Endothelial cell of umbilical vein (primary cell): ENCODE data around the gene SUGCT. TPM values are rescaled to one million over a fixed set of nuclear protein-coding genes. Genes with fewer than 3 reads are reported as not detected.
"Not testable (repeated sequence)": the region's sequence is repeated elsewhere in the genome, so short reads cannot be mapped to it uniquely, and the experiment has no call there.

ENCODE experiments used
- BruUV-seq: library from RNA; stranded (reverse); fragments of 400-500 nt; replicated peaks from 2 replicates; lab custom pipeline; 2021; lab: Mats Ljungman, UMichigan
- CTCF ChIA-PET: fragments of 300-600, 350-600 bp; sonication (Branson Sonifier 250); formaldehyde crosslinking; loops from one replicate; lab custom pipeline; 2021; ENCODE audit warnings: antibody characterized with exemption, inconsistent platforms; lab: Charles Lee
- POLR2A ChIA-PET: fragments of 300-600, 350-600 bp; sonication (Branson Sonifier 250); formaldehyde crosslinking; loops from one replicate; lab custom pipeline; 2021; ENCODE audit warnings: antibody characterized with exemption, inconsistent platforms; lab: Charles Lee
- DNase-seq: peaks from one replicate; pipeline ENCODE4 v3.0.0-alpha.2; 2011; ENCODE audit warnings: low read depth, low spot score
- FAIRE-seq: peaks from 2 replicates; lab custom pipeline; 2011; peaks lifted over from hg19 to GRCh38; lab: Jason Lieb, UNC
- H2AFZ ChIP-seq: 2 replicates; pipeline ENCODE4 v1.6.0; 2012; ENCODE audit warnings: low read depth, low read length, control low read depth, inconsistent platforms
- H3K27ac ChIP-seq: 2 replicates; pipeline ENCODE4 v1.5.1; 2011; ENCODE audit warnings: low read depth, mild to moderate bottlenecking, control low read depth, low read length, moderate library complexity; ENCODE audit not compliant: insufficient read depth
- H3K27me3 ChIP-seq, 2 experiments: 2 replicates each; pipeline versions ENCODE4 v1.6.0 to v1.6.1; 2011; ENCODE audit warnings: low read length in 2 of 2, mixed read lengths in 1 of 2; ENCODE audit not compliant: control insufficient read depth in 2 of 2, insufficient read depth in 2 of 2
- H3K36me3 ChIP-seq, 2 experiments: 2 replicates in 1 of 2; 3 replicates in 1 of 2; pipeline ENCODE4 v1.5.1; 2011; ENCODE audit warnings: low read length in 2 of 2, mild to moderate bottlenecking in 1 of 2, moderate library complexity in 1 of 2; ENCODE audit not compliant: control insufficient read depth in 2 of 2, insufficient read depth in 2 of 2; ENCODE audit errors: extremely low read depth in 1 of 2
- H3K4me1 ChIP-seq: 3 replicates; pipeline ENCODE4 v1.5.1; 2011; ENCODE audit warnings: mild to moderate bottlenecking, low read length; ENCODE audit not compliant: control insufficient read depth, insufficient read depth; ENCODE audit errors: extremely low read depth
- H3K4me2 ChIP-seq: 2 replicates; pipeline ENCODE4 v1.6.1; 2011; ENCODE audit warnings: low read length, control low read depth, mixed read lengths; ENCODE audit not compliant: insufficient read depth
- H3K4me3 ChIP-seq, 3 experiments: fragments of 200-600 bp in 1 of 3; sonication (generic), shearing (Covaris generic) in 1 of 3; replicated peaks in 1 of 3; 2 replicates each; pipeline ENCODE4 v1.5.1; 2011 to 2016; ENCODE audit warnings: control low read depth in 3 of 3, low read length in 3 of 3, mild to moderate bottlenecking in 2 of 3, inconsistent platforms in 1 of 3, low read depth in 1 of 3, moderate library complexity in 1 of 3; ENCODE audit not compliant: insufficient read depth in 1 of 3
- H3K79me2 ChIP-seq: 2 replicates; pipeline ENCODE4 v1.6.0; 2012; ENCODE audit warnings: low read length, inconsistent platforms; ENCODE audit not compliant: control insufficient read depth, insufficient read depth
- H3K9ac ChIP-seq: replicated peaks from 2 replicates; pipeline ENCODE3; 2011; ENCODE audit warnings: low read length, control low read depth; ENCODE audit not compliant: insufficient read depth; ENCODE audit errors: extremely low read depth
- H3K9me1 ChIP-seq: replicated peaks from 3 replicates; pipeline ENCODE4 v1.6.0; 2011; ENCODE audit warnings: mild to moderate bottlenecking, low read length; ENCODE audit not compliant: control insufficient read depth, insufficient read depth; ENCODE audit errors: extremely low read depth
- H3K9me3 ChIP-seq: replicated peaks from 2 replicates; pipeline ENCODE4 v1.5.1; 2012; ENCODE audit warnings: low read length, inconsistent platforms; ENCODE audit not compliant: control insufficient read depth, insufficient read depth
- H4K20me1 ChIP-seq: replicated peaks from 2 replicates; pipeline ENCODE3; 2011; ENCODE audit warnings: mild to moderate bottlenecking, low read length; ENCODE audit not compliant: control insufficient read depth, insufficient read depth; ENCODE audit errors: extremely low read depth
- CTCF ChIP-seq, 2 donors: IDR thresholded peaks; 1 replicate in 1 of 2; 2 replicates in 1 of 2; pipeline ENCODE4 v1.5.1; 2011; ENCODE audit warnings: low read length in 2 of 2, mild to moderate bottlenecking in 2 of 2, moderate library complexity in 2 of 2, control low read depth in 1 of 2, inconsistent platforms in 1 of 2, low read depth in 1 of 2; ENCODE audit not compliant: insufficient read depth in 1 of 2; ENCODE audit errors: extremely low read depth in 1 of 2
- EZH2 ChIP-seq: IDR thresholded peaks from 2 replicates; pipeline ENCODE4 v1.6.1; 2012; ENCODE audit warnings: borderline replicate concordance, low read depth, mild to moderate bottlenecking, moderate library complexity, low read length, inconsistent platforms; ENCODE audit not compliant: severe bottlenecking
- FOS ChIP-seq: IDR thresholded peaks from 2 replicates; pipeline ENCODE4 v1.6.1; 2011; ENCODE audit warnings: mild to moderate bottlenecking, low read length, moderate library complexity, borderline replicate concordance; ENCODE audit not compliant: insufficient read depth
- GATA2 ChIP-seq: IDR thresholded peaks from 2 replicates; pipeline ENCODE4 v1.7.0; 2011; ENCODE audit warnings: low read depth, mild to moderate bottlenecking, moderate library complexity, mixed read lengths, low read length; ENCODE audit not compliant: insufficient read length, insufficient read depth
- JUN ChIP-seq: IDR thresholded peaks from 2 replicates; pipeline ENCODE4 v1.6.1; 2011; ENCODE audit warnings: borderline replicate concordance, low read depth; ENCODE audit not compliant: insufficient read length, insufficient read depth
- MAX ChIP-seq: IDR thresholded peaks from 2 replicates; pipeline ENCODE4 v1.6.1; 2011; ENCODE audit not compliant: insufficient read depth, insufficient read length
- MYC ChIP-seq: IDR thresholded peaks from one replicate; pipeline ENCODE4 v1.6.1; 2011; ENCODE audit warnings: mild to moderate bottlenecking, low read depth, low read length
- POLR2A ChIP-seq: IDR thresholded peaks from 2 replicates; pipeline ENCODE4 v1.6.1; 2012; ENCODE audit warnings: low read depth, mild to moderate bottlenecking, control low read depth, low read length
- POLR2AphosphoS5 ChIP-seq: IDR thresholded peaks from 2 replicates; pipeline ENCODE4 v1.6.1; 2012; ENCODE audit warnings: low read depth, mild to moderate bottlenecking, control low read depth, low read length, moderate library complexity; ENCODE audit not compliant: insufficient read depth
- dilution Hi-C: fragments of 300-500 bp; cut with MboI; formaldehyde crosslinking; loops from one replicate; pipeline ENCODE4 v1.15.0; 2019; ENCODE audit warnings: low sequenced_read_pairs; ENCODE audit not compliant: extremely low pct_ligation_motif_present
- intact Hi-C: fragments of 100-400 bp; cut with micrococcal nuclease; formaldehyde crosslinking; loops from one replicate; pipeline ENCODE4 v1.10.0; 2022
- polyA plus RNA-seq, 4 experiments: library from polyadenylated mRNA; depleted of rRNA in 3 of 4; stranded (reverse) in 3 of 4; unstranded in 1 of 4; fragments of >200 nt; gene quantifications; 2 replicates each; pipeline versions ENCODE4 v1.2.1 to v1.2.3, GENCODE V29; 2011 to 2012; ENCODE audit warnings: missing spikeins in 1 of 4
- total RNA-seq: library from RNA; stranded (reverse); gene quantifications from 2 replicates; pipeline ENCODE4 v1.2.3, GENCODE V29; 2021

The SUGCT gene
- total and polyA plus RNA-seq, 2 donors (not counting 3 experiments of a cell fraction or from before 2014, with no cell fraction given), result 1.2 to 1.4 TPM

GRCh38 chr7:40649247-40649646 lies 514.4 kb downstream of the SUGCT start:
- CTCF ChIA-PET, result interaction anchor here (0.6 to 1.6 kb wide), 2 partner anchors 417 to 493 kb away, joined by 3 to 4 read pairs; no protein-coding TSS in a partner anchor
- intact Hi-C loops, result no loop called here
- H3K9me3 ChIP-seq, result no peaks in the 10 kb centered on the region

DNA sequence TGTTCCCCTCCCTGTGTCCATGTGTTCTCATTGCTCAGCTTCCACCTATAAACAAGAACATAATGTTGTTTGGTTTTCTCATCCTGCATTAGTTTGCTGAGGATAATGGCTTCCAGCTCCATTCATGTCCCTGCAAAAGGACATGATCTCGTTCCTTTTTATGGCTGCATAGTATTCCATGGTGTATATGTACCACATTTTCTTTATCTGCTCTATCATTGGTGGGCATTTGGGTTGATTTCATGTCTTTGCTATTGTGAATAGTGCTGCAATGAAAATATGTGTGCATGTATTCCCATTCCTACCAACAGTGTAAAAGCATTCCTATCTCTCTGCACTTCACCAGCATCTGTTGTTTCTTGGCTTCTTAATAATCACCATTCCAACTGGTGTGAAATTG lies 516.1 kb downstream of the SUGCT start:
- DNase-seq, POLR2A ChIA-PET, FAIRE-seq, CTCF ChIA-PET, H3K9me1 ChIP-seq, H3K9ac ChIP-seq, H4K20me1 ChIP-seq, H3K4me3 ChIP-seq, H3K79me2 ChIP-seq, H3K4me1 ChIP-seq, H3K36me3 ChIP-seq, BruUV-seq, H3K4me2 ChIP-seq, dilution Hi-C loops, H3K27me3 ChIP-seq, H2AFZ ChIP-seq, H3K27ac ChIP-seq, H3K9me3 ChIP-seq, intact Hi-C loops: not testable (repeated sequence)

More at GRCh38 chr7:40649247-40649646, 514.4 kb downstream of the SUGCT start:
- Histone ChIP-seq H3K4me2 (no peak overlapping the region), H3K36me3 (no peaks in the 10 kb centered on the region), H3K79me2 (no peaks in the 10 kb centered on the region), H3K27me3 (peaks cover 0 to 3% of the 10 kb centered on the region in 2 experiments), H3K4me1 (no peaks in the 10 kb centered on the region), H2AFZ (no peak overlapping the region), H3K4me3 (no peak overlapping the region), H3K9me1 (no peaks in the 10 kb centered on the region), H4K20me1 (no peaks in the 10 kb centered on the region), H3K9ac (no peak overlapping the region), H3K27ac (no peak overlapping the region)
- no peak for DNase-seq
- BruUV-seq, result no TSS peak
- FAIRE-seq, result no peak
- dilution Hi-C loops, result no loop called here
- POLR2A ChIA-PET, result no interaction called here
- TF ChIP-seq MYC (no peak), POLR2A (no peak), GATA2 (no peak), FOS (no peak), EZH2 (no peak), CTCF (IDR thresholded peaks at IDR 0.05; ENCODE audit: extremely low read depth in 1 of 2, insufficient read depth in 1 of 2, low read depth in 1 of 2, low read length in 2 of 2) (no peak), MAX (no peak), POLR2AphosphoS5 (no peak), JUN (no peak)
